Occipital lobe (tissue), 2 donors: ENCODE data around the gene CAPN2. TPM values are rescaled to one million over a fixed set of nuclear protein-coding genes. Genes with fewer than 3 reads are reported as not detected.

Experiments
- DNase-seq: peaks from one replicate; lab custom pipeline; 2025; lab: John Stamatoyannopoulos, UW
- total RNA-seq: library from RNA; depleted of rRNA; stranded (reverse); fragments of >200 nt; gene quantifications from one replicate; pipeline ENCODE4 v1.2.3, GENCODE V29; 2014

The CAPN2 gene
- total RNA-seq, 1 donor from 2014 or later = 41.5 TPM

DNA sequence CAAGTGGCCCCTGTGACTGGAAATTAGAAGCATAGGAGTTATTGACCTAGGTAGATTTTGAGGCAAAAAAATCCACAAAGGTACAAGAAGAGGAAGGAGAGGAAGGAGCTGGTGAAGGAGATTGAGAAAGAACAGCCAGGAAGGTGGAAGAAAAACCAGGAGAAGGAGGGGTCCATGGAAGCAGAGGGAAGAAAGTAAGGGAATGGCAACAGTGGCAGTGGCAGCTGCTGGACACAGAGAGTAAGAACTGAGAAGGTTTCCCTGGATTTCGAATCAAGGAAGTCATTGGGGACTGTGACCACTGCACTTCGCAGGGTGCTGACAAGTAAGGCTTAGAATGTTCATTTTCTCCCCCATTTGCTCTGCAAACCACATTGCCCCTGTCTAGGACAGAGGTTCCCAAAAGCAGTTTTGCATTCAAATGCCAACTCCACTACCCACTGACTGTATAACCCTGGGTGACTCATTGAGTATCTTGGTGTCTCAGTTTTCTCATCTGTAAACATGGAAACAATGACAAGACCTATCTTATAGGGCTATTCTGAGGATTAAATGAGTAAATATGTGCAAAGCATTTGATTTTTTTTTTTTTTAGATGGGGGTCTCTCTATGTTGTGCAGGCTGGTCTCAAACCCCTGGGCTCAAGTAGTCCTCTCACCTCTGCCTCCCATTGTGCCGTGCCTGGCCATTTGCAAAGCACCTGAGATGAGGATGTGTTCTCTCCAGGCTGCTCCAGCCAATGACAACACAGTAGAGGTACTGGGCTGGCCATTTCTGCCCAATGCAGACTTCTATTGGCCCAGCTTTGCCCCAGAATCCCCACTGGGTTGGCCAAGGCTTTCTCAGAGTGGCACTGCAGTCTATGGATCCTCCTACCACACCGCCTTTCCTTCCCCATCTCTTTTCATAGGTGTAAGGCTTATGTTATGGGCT is 9.3 kb upstream of the CAPN2 start:
- no peak for DNase-seq

- DNase-seq = no peak
Measured at GRCh38 chr1:223703668-223704013, 8.7 kb upstream of the CAPN2 start.

- DNase-seq = no peak
Measured at GRCh38 chr1:223704921-223705878, 7.1 kb upstream of the CAPN2 start.

GRCh38 chr1:223706077-223706973 is 6.0 kb upstream of the CAPN2 start:
- DNase-seq = no peak

- peak; percentile 23 for DNase-seq
Measured at GRCh38 chr1:223707256-223708000, 4.9 kb upstream of the CAPN2 start.

DNA sequence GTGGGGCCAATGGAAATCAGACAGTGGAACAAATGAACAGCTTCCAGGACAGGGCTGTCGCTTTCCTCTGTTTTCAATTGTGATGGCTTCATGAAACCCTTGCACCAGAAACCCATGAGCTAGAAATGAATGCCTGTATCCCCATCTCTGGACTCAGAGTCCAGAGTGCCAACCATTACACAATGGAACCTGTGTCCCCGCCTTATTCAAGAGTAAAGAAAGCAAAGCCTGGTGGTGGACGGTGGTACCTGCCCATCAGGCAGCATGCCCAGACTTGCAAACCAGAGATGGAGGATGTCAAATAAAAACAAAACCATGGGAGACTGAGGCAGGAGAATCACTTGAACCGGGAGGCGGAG is 4.4 kb upstream of the CAPN2 start:
- DNase-seq = no peak

- DNase-seq = no peak
Measured at GRCh38 chr1:223708651-223709268, 3.6 kb upstream of the CAPN2 start.

DNA sequence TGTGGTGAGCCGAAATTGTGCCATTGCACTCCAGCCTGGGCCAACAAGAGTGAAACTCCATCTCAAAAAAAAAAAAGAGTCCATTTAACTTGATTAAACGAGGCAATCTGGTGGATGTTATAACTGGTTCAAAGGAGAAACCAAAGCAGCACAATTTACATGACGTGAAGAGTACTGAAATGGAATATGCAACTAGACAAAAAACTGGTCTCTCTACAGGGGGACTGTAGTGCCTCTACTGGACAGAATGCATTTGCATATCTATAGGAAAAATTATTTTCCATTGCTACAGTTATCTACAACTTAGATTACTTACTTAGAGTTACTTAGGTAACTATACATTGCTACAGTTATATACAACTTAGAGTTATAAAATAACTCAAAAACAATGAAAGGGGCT is 2.7 kb upstream of the CAPN2 start:
- no peak for DNase-seq

GRCh38 chr1:223710179-223711133 is 1.9 kb upstream of the CAPN2 start:
- DNase-seq = no peak

DNA sequence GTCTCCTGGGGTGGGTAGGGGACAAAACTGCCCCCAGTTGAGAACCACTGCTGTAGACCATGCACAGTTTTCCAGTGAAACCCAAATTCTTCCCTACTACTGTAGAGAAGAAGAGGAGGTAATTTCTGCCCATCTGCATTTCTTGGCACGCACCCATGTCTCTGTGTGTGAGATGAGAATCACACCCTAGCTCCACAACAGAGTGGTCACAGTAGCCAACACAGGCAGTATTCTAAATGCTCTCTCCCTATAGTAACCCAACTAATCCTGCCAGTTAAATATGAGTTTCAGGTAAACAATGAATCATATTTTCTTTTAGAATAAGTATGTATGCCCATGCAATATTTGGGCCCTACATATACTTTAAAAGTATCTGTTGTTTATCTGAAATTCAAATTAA is 1.2 kb upstream of the CAPN2 start:
- DNase-seq = no peak

DNA sequence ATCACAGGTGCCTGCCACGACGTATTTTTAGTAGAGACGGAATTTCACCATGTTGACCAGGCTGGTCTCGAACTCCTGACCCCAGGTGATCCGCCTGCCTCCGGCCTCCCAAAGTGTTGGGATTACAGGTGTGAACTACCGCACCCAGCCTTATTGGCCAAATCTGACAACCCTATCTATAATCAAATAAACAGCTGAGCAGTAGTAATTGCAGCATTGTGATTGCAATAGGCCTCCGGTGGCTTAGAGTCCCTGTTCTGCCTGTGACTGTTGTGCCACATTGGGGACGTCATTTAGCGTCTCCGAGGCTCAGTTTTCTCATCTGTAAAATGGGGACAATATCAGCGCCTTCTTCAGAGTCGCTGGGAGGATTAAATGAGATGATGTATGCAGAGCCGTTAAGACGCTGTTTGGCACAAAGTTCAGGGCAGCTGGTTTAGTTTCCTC is 569 bp upstream of the CAPN2 start:
- no peak for DNase-seq

DNA sequence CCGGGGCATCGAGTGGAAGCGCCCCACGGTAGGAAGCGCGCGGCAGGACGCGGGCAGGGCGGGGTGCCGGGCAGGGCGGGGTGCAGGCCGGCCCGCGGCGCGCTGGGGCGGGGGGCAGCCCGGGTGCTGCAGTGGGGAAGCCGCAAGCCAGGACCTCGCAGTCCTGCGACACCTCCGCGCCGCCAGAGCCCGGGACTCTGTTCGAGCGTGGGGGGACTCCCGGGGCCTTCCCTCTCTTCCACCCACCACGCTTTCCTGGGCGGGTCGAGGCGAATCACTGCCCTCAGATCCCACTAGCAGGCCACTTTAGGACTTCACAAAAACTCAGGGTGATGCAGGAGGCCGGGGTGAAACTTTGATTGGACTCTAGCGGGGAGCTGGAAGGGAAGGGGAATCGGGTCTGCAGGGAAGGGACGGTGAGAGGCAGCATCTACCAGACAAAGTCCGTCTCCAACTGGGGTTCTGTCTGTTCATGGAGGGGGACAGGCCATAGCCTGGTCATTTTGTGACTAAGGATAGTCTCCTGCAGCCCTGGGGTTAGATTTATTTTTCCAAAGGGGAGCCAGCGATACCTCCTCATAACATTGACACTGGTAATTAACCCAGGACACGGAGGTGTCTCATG is 623 bp downstream of the CAPN2 start:
- no peak for DNase-seq

DNA sequence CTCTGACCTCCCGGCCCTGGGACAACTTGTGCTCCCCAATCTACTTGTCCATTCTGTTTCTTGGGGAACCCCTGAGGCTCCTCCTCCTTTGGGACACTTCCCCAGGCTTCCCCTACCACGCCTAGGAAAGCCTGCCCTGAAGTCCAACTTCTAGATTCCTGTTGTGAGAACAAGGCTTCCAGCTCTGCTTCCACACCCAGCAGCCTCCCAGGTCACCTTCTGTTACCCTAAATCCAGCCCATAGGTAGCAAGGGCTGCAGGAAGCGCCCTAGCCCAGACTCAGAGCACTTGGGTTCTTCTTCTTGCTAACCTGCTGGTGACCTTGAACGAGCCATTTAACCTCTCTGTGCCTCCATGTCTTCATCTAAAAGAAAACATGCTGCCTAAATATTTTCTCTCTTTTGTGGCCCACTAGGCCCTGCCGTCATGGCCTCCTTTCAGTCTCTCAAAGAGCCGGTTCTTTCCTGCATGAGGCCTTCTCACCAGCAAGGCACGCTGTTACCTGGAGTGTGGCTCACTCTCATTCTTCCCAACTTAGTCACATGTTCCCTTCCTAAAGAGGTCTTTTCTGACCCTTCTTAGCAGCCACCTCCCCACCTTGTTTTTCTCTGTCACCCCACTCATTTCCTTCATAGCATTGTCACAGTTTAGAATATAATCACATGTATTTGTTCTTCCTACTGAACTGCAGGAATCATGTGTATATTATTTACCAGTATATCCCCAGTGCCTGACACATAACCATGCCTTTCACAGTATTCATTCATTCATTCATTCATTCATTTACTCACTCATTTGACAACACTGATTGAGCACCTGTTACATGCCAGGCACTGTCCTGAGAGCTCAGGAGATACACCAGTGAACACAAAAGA is 1.4 kb downstream of the CAPN2 start:
- DNase-seq = no peak

GRCh38 chr1:223714421-223714724 is 2.0 kb downstream of the CAPN2 start:
- no peak for DNase-seq

DNA sequence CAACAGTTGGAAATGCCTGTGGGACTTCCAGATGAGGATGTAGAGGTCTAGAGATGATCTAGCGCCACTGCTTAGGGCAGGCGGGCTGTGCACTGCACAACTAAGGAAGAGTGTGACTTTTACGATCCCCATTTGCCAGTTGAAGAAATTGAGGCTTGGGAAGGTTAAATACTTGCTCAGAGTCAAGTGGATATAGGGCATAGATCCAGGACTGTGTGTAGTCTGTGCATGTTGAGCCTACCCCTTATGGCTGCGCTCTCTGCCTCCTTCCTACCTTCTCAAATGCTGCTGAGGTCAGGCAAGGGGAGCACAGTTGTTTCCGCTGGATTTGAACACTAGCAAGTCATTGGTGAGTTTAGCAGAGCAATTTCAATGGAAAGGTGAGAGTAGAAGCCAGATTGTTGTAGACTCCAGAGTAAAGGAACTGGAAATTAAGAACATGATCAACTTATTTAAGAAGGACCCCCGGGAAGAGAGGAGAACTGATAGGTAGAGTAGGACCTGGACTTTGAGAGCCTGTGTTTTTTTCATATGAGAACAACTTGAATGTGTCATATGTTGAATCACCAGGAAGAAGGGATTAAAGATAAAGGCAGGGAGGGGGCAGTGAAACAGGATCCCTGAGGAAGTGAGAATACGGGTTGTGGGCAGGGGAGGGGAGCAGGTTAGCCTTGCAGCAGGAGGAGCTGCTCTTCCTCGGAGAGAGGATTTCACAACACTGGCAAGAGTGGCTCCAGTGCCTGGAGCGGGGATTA is 2.7 kb downstream of the CAPN2 start:
- no peak for DNase-seq

- DNase-seq = no peak
Measured at GRCh38 chr1:223715604-223716172, 3.3 kb downstream of the CAPN2 start.
